Endothelial cell of umbilical vein (primary cell): ENCODE results near the gene SLC66A2.

Experiments
- CTCF ChIP-seq, 2 donors: IDR thresholded peaks; 1 replicate in 1 of 2; 2 replicates in 1 of 2; pipeline ENCODE4 v1.5.1; 2011; ENCODE audit warnings: low read length in 2 of 2, mild to moderate bottlenecking in 2 of 2, moderate library complexity in 2 of 2, control low read depth in 1 of 2, inconsistent platforms in 1 of 2, low read depth in 1 of 2; ENCODE audit not compliant: insufficient read depth in 1 of 2; ENCODE audit errors: extremely low read depth in 1 of 2
- EZH2 ChIP-seq: IDR thresholded peaks from 2 replicates; pipeline ENCODE4 v1.6.1; 2012; ENCODE audit warnings: borderline replicate concordance, low read depth, mild to moderate bottlenecking, moderate library complexity, low read length, inconsistent platforms; ENCODE audit not compliant: severe bottlenecking

GRCh38 chr18:79855147-79855933 is 96.1 kb downstream of the SLC66A2 start:
- TF ChIP-seq EZH2: no peak
- TF ChIP-seq CTCF (IDR thresholded peaks at IDR 0.05; ENCODE audit: extremely low read depth in 1 of 2, insufficient read depth in 1 of 2, low read depth in 1 of 2, low read length in 2 of 2): no peak
